Measurements from ENCODE around the gene DLG5.

Gene DLG5

GRCh38 chr10:77911535-77912123 is 14.9 kb downstream of the DLG5 start:
- DNase-seq = no peak

DNA sequence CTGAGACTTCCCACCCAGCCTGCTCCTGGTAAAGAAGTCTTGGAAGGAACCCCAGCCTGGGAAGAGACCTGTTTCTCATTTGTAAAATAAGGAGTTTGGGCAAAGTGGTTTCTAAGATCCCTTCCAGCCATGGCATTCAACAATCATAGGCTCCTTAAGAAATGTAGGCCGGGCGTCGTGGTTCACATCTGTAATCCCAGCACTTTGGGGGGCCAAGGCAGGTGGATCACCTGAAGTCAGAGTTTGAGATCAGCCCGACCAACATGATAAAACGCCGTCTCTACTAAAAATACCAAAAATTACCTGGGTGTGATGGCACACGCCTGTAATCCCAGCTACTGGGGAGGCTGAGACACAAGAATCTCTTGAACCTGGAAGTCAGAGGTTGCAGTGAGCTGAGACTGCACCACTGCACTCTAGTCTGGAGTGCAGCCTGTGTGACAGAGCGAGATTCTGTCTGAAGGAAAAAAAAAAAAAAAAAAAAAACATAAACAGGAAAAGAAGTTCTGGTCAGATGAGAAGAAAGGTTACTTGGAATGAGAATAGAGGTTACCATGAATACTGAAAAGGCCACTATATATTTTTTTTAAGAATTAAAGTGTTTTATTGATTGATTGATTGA is 15.9 kb downstream of the DLG5 start:
- no peak for DNase-seq

DNA sequence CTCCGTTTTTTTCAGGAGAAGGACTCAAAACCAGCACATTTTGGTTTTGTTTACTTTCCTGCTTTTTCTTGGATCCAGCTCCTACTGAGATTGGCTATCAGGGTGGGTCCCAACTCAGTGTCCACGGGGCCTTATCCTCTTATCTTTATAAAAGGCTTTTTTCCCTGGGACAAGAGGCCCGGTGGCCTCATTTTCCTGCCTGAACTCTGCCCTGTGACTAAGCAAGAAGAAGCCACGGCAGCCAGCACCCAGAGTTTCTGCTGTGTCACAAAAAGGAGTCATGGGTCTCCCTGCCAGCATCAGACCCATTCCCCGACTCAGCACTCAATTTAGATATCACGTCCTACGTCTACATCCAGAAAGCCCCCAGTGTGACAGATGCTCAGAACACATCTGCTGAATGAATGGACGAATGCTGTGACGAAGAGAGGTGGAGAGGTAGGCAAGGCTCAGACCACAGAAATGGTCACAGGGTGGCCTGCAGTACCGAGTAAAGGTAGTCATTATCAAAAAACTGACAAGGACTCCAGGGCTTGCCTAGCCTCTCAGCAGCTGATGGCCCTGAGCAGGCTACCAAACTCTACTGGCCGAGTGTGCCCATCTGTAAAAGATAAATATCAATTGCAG is 16.7 kb downstream of the DLG5 start:
- no peak for DNase-seq

- no peak for DNase-seq
Measured at GRCh38 chr10:77909021-77909748, 17.4 kb downstream of the DLG5 start.

DNA sequence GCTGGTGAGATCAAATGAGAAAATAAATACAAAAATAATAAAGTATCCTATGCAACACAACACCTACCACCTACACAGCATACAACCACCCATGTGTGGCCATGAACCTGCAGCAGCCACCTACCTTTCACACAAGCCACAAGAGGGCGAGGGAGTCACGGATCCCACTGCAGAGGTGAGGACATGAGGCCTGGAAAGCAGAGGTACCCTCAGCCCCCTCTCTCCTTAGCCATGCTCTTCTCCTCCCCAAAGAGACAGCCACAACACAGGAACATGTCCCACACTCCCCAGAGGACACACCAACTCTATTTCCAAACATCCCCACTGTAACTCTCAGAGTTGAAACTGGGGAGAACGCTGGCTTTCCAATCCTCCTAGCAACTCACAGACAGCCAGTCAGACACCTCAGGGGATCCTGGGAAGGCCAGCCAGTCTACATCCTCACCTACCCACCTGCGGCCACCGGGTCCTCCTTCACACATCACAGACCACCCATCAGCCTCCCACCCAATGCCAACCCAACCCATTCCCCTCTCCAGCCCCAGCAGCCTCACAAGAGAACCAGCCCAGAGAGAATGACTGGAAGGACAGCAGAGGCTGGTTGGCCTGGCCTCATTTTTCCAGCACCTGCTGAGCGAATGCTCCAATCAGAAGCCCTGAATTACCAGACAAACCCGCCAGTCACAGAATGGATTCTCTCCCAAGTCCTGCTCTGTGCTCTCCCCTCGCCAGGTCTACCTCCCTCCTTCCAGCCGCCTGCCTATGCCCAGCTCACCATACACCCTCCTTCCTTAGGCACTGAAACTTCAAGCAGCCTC is 18.4 kb downstream of the DLG5 start:
- no peak for DNase-seq

DNA sequence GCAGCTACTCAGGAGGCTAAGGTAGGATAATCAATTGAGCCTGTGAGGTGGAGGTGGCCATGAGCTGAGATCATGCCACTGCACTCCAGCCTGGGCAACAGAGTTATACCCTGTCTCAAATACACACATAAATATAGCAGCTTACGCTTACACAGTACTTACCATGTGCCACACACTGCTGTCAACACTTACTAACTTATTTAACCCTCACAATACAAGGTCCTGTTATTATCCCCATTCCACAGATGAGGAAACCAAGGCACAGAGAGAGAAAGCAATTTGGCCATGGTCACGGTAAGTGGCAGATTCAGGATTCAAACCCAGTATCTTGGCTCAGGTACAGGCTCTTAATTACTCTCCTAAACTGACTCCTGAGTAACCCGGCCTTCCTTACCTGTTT is 19.1 kb downstream of the DLG5 start:
- DNase-seq = no peak

DNA sequence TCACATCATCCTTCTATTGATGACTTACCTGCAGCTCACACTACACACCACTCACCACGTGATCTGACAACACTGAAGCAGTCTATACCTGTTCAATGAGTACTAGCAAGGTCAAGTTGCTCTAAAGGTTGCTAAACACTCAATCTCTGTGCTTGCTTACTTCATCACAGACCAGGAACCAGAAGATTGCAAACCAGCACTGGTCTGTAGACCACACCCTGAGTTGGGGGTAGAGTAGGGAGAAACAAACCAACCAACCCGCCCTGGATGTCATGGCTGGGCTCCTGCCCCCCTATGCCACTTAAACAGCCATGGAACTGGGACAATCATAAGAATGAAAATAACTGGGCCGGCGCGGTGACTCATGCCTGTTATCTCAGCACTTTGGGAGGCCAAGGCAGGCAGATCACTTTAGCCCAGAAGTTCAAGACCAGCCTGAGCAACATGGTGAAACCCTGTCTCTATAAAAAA is 19.6 kb downstream of the DLG5 start:
- DNase-seq = no peak

GRCh38 chr10:77905781-77906180 is 20.8 kb downstream of the DLG5 start:
- no peak for DNase-seq

DNA sequence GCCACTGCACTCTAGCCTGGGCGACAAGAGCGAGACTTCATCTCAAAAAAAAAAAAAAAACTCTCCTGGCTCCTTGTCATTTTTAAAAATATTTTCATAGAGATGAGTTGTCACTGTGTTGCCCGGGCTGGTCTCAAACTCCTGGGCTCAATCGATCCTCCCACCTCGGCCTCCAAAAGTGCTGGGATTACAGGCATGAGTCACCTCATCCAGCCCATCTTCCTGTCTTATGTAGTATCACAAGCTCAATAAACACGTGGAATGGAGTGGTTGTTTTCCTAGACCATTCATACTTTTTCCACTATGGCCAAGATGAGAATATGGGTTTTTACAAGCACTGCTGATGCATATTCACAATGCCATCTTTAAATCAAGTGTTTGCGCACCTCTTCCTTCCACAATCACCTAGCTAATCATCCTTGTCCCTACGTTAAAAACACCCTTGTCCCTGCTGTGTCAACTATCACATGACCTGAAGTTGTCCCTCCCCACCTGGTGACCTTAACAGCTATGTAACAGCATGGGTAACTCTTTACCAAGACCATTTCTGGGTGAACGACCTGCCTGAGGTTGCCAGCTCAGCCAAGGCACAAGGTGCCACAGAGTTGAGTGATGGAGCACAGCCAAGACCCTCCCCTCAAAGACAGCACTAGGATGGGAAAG is 21.3 kb downstream of the DLG5 start:
- no peak for DNase-seq

DNA sequence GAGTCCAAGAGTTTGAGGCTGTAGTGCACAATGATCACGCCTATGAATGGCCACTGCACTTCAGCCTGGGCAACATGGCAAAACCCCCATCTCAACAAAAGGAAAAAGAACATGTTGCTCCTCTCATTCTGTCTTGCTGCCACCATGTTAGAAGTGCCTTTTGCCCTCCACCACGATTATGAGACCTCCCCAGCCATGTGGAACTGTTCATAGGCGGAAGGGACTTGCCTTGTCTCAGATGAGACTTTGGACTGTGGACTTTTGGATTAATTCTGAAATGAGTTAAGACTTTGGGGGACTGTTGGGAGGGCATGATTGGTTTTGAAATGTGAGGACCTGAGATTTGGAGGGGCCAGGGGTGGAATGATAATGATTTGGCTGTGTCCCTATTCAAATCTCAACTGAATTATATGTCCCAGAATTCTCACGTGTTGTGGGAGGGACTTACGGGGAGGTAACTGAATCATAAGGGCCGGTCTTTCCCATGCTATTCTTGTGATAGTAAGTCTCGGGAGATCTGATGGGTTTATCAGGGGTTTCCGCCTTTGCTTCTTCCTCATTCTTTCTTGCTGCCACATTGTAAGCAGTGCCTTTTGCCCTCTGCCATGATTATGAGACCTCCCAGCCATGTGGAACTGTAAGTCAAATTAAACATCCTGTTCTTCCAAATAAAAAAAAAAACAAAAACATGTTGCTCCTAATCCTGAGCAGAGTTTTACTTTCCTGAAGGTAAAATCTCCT is 22.3 kb downstream of the DLG5 start:
- no peak for DNase-seq

DNA sequence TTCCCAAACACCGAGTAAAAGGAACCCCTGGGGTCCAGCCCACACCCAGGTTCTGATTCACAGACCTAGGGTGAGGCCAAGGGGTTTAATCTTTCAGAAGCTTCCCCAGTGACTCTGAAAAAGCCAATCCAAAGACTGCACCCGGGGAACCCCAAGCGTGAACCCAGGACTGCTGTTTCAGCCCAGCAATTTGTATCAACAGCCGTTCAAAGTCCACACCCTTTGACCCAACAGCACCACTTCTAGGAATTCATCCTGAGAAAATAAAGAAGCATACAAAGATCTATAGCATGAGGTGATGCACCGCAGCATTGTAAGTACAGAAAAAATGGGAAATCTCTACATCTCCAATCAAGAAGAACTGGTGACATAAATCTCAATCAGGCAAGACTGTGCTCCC is 24.4 kb downstream of the DLG5 start:
- DNase-seq = no peak

GRCh38 chr10:77901743-77902142 is 24.8 kb downstream of the DLG5 start:
- DNase-seq = no peak

DNA sequence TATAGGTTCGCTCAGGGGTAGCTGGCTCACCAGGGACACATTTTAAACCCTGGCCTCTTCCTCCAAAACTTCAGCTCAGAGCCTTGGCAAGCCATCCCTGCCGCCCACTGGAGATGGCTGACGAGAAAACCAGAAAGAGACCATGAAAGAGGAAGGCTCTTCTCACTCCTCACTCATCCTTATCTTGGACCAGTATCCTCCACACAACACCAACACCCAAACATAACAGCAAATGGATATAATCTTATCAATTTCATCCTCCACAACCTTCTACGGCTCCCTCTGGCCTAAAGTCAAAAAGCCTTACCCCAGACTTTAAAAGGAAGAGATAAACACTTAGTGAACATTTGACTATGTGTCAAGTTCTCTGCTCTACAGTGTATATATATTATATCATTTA is 26.9 kb downstream of the DLG5 start:
- DNase-seq = no peak

- no peak for DNase-seq
Measured at GRCh38 chr10:77899080-77899477, 27.5 kb downstream of the DLG5 start.

DNA sequence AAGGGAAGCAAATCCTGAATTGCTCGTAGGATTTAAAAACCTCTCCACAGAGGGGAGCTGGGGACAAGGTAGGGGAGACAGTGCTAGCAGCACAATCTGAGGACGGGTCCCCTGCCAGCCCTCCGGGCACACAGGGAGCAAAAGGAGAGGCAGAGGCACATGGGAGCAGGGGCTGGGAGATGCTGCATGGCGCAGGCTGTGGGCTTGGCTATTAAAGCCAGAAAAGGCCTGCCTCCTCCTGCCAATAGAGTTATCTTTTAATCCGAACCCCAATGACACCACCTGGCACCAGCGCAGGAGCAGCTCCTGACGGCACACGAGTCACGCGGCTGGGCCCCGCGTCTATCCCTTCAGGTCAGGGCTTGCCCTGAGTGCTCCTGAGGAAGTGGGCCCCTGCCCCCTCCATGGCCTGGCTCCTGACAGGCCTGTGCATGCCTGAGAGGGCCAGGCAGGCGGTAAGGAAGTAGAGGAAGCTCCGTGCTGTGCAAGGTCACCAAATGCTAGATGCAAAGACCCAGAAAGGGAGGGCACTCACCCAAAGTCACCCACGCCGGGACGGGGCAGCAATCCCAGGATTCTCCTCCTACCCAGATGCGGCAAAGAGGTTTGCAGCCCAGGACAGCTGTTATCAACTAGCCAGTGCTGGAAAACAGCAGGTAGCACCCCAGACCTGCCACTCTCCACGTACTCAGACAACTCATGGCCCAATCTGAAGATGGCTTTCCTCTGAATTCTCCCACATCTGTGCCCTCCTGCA is 28.1 kb downstream of the DLG5 start:
- peak; percentile 64 for DNase-seq

DNA sequence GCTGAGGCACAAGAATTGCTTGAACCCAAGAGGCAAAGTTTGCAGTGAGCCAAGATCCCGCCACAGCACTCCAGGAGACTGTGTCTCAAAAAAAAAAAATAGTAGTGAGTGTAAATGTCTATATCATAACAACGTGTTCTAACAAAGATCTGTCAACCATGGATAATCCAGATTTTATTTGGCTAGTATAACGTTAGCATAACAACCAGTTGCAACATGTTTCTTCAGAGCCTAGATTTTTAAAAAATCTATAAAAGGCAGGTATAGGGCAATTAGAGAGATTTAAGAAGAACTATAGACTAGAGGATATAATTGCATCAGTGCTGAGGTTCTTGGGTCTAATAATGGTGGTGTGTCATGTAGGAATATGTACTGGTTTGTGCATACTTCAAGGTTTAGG is 30.5 kb downstream of the DLG5 start:
- no peak for DNase-seq

DNA sequence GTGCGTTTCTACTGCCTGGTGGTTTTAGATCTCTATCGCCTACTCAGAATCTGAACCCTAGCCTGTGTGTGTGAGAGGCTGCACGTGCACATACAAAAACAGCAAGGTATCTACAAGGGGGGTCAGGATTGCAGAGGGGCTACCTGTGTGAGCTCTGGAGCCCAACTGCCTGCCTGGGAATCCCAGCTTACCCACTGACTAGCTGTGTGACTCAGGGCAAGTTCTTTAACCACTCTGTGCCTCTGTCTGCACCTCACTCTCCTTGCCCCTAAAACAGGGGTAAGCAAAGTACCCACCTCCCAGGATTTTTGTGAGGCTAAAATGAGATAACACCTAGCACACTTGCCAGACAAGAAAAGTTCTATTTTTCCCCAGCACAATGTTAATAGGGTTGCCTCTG is 32.5 kb downstream of the DLG5 start:
- DNase-seq = no peak

DNA sequence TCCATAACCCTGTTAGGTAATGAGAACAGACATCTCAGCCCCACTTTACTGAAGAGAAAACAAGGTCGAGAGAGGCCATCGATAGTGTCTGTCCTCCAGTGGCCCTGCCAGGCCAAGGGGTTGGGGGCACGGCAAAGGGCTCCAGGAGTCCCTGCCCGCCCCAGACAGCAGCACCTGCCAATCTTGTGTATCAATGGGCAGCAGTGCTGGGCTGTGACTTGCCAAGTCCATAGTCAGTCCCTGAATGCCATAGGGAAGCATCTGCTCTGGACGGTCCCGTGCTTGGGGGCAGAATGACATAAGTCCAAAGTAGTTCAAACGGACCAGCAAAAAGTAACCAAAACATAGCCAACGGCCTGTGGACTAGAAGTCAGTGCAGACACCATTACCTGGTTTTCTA is 33.2 kb downstream of the DLG5 start:
- DNase-seq = no peak

DNA sequence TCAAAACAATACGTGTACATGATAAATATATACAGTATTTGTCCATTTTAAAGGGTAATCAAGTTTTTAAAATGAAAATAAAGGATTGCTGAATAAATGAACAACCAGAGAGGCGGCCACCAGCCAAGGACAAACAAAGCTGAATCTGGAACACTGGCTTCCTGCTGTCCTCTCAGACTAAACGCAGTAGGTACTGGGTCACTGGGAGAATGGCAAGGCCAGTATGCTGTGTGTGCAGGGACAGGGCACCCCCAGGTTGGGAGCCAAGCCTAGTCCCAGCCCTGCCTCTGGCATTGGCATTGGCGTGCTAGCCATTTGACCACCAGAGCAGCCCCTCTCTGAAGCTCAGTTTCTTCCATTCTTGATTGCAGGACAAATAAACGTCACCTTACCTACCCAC is 33.8 kb downstream of the DLG5 start:
- DNase-seq = no peak

DNA sequence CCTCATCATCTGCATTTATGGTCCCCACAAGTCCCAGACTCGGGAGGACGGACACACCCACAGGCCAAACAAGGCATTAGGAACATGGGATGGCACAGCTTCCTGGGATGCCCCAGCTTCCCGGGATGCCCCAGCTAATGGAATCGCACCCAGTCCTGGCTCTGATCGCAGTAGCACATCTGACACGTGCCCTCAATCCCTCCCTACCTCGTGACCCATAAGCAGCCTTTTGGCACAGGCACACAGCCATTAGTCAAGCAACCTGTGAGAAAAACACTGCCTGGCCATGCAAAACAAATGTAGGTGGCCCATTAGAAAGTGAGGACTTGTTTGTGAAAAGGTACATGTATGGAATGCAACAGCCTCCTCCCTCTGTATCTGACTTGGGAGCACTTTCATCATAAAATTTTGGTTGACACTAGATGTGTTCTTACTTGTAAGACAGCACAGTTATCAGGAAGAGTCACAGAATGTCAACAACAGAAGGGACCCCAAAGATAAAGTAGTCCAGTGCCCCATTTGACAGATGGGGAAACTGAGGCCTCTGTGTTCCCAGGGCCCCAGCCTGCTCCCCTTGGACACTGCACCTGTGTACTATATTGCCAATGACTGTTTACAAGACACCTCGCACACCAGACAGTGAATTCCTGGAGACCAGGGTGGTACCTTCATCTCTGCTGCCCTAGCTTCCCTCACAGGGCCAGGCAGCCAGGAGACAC is 34.4 kb downstream of the DLG5 start:
- peak; percentile 59 for DNase-seq

Measured in NCI-H1694 treated with DMSO at 0.1 percent for 48 hours (cell line).